HEK293 (cell line): Measurements from ENCODE around the gene SLBP.

Experiments
- CTCF ChIA-PET: fragments of 350-600 bp; formaldehyde crosslinking; extraction: SDS; loops from one replicate; lab custom pipeline; 2021; ENCODE audit warnings: antibody characterized with exemption; lab: Yijun Ruan, JAX
- POLR2A ChIA-PET: fragments of 300-600 bp; formaldehyde crosslinking; extraction: SDS; loops from one replicate; lab custom pipeline; 2020; ENCODE audit warnings: antibody characterized with exemption, inconsistent platforms; lab: Yijun Ruan, JAX
- H3K27ac ChIP-seq: fragments of 200-500 bp; sonication (Bioruptor generic); 2 replicates; pipeline ENCODE4 v1.5.1; 2014; ENCODE audit warnings: low read depth, low read length, control low read depth, inconsistent platforms; ENCODE audit errors: extremely low read depth
- H3K36me3 ChIP-seq, 2 experiments: fragments of 200-500 bp in 1 of 2; sonication (Bioruptor generic) in 1 of 2; 1 replicate in 1 of 2; 2 replicates in 1 of 2; pipeline ENCODE4 v1.5.1; 2014 to 2017; ENCODE audit warnings: inconsistent platforms in 2 of 2, low read length in 2 of 2; ENCODE audit not compliant: control insufficient read depth in 2 of 2, insufficient read depth in 1 of 2
- H3K4me1 ChIP-seq: fragments of 200-500 bp; sonication (Bioruptor generic); 2 replicates; pipeline ENCODE4 v1.5.1; 2014; ENCODE audit warnings: mild to moderate bottlenecking, low read length, inconsistent platforms; ENCODE audit not compliant: control insufficient read depth, insufficient read depth
- H3K4me3 ChIP-seq: 2 replicates; pipeline ENCODE4 v1.5.1; 2011; ENCODE audit warnings: low read depth, mild to moderate bottlenecking, control low read depth, low read length, moderate library complexity
- H3K9me3 ChIP-seq: fragments of 200-500 bp; sonication (Bioruptor generic); 2 replicates; pipeline ENCODE4 v1.5.1; 2014; ENCODE audit warnings: low read depth, low read length, inconsistent platforms; ENCODE audit not compliant: control insufficient read depth, insufficient read depth
- BCL6B ChIP-seq: fragments of 450-650 bp; formaldehyde crosslinking; IDR thresholded peaks from 2 replicates; pipeline ENCODE4 v1.5.1; 2017; ENCODE audit warnings: missing biosample characterization, missing genetic modification characterization
- GLI2 ChIP-seq: fragments of 450-650 bp; formaldehyde crosslinking; IDR thresholded peaks from 2 replicates; pipeline ENCODE4; 2017; ENCODE audit warnings: missing biosample characterization, missing genetic modification characterization, low read depth, borderline replicate concordance
- GLIS1 ChIP-seq: fragments of 450-650 bp; formaldehyde crosslinking; IDR thresholded peaks from 2 replicates; pipeline ENCODE4 v1.5.1; 2016; ENCODE audit warnings: missing biosample characterization, missing genetic modification characterization
- PRDM10 ChIP-seq: fragments of 450-650 bp; formaldehyde crosslinking; IDR thresholded peaks from 2 replicates; pipeline ENCODE4 v1.5.1; 2016; ENCODE audit warnings: missing biosample characterization, missing genetic modification characterization
- SETDB1 ChIP-seq: IDR thresholded peaks from one replicate; pipeline ENCODE4 v1.6.1; 2017; ENCODE audit warnings: mild to moderate bottlenecking, low read length, moderate library complexity, mixed read lengths; ENCODE audit not compliant: insufficient read length
- TRIM28 ChIP-seq: IDR thresholded peaks from 2 replicates; pipeline ENCODE4 v1.6.1; 2011; ENCODE audit warnings: low read length, control low read depth, borderline replicate concordance
- ZBTB7A ChIP-seq: fragments of 450-650 bp; formaldehyde crosslinking; IDR thresholded peaks from 2 replicates; pipeline ENCODE4 v1.5.1; 2016; ENCODE audit warnings: low read depth, missing biosample characterization, missing genetic modification characterization
- ZFP37 ChIP-seq: fragments of 450-650 bp; formaldehyde crosslinking; IDR thresholded peaks from 2 replicates; pipeline ENCODE4 v1.5.1; 2016; ENCODE audit warnings: missing biosample characterization, missing genetic modification characterization
- ZFP41 ChIP-seq: fragments of 450-650 bp; formaldehyde crosslinking; IDR thresholded peaks from 2 replicates; pipeline ENCODE4 v1.5.1; 2016; ENCODE audit warnings: missing biosample characterization, missing genetic modification characterization, borderline replicate concordance
- ZFP69B ChIP-seq: fragments of 450-650 bp; formaldehyde crosslinking; IDR thresholded peaks from 2 replicates; pipeline ENCODE4 v1.5.1; 2016; ENCODE audit warnings: missing biosample characterization, missing genetic modification characterization
- ZIC2 ChIP-seq: fragments of 450-650 bp; formaldehyde crosslinking; IDR thresholded peaks from 2 replicates; pipeline ENCODE4 v1.5.1; 2016; ENCODE audit warnings: missing biosample characterization, missing genetic modification characterization
- ZNF121 ChIP-seq: fragments of 450-650 bp; formaldehyde crosslinking; IDR thresholded peaks from 2 replicates; pipeline ENCODE4 v1.5.1; 2016; ENCODE audit warnings: missing biosample characterization, missing genetic modification characterization
- ZNF148 ChIP-seq: fragments of 450-650 bp; formaldehyde crosslinking; IDR thresholded peaks from 2 replicates; pipeline ENCODE4 v1.5.0; 2017; ENCODE audit warnings: missing biosample characterization, missing genetic modification characterization, borderline replicate concordance
- ZNF155 ChIP-seq: fragments of 450-650 bp; formaldehyde crosslinking; IDR thresholded peaks from 2 replicates; pipeline ENCODE4 v1.5.1; 2016; ENCODE audit warnings: missing biosample characterization, missing genetic modification characterization
- ZNF16 ChIP-seq: fragments of 450-650 bp; formaldehyde crosslinking; IDR thresholded peaks from 2 replicates; pipeline ENCODE4 v1.5.1; 2016; ENCODE audit warnings: low read depth, missing biosample characterization, missing genetic modification characterization
- ZNF19 ChIP-seq: fragments of 450-650 bp; formaldehyde crosslinking; IDR thresholded peaks from 2 replicates; pipeline ENCODE4; 2016; ENCODE audit warnings: missing biosample characterization, missing genetic modification characterization, low read depth
- ZNF354C ChIP-seq: fragments of 450-650 bp; formaldehyde crosslinking; IDR thresholded peaks from 2 replicates; pipeline ENCODE4 v1.5.1; 2016; ENCODE audit warnings: missing biosample characterization, missing genetic modification characterization, low read depth, borderline replicate concordance
- ZNF404 ChIP-seq: fragments of 450-650 bp; formaldehyde crosslinking; IDR thresholded peaks from 2 replicates; pipeline ENCODE4 v1.5.1; 2017; ENCODE audit warnings: missing biosample characterization, missing genetic modification characterization
- ZNF48 ChIP-seq: fragments of 450-650 bp; formaldehyde crosslinking; IDR thresholded peaks from 2 replicates; pipeline ENCODE4 v1.5.1; 2016; ENCODE audit warnings: missing biosample characterization, missing genetic modification characterization
- ZNF514 ChIP-seq: fragments of 450-650 bp; formaldehyde crosslinking; IDR thresholded peaks from 2 replicates; pipeline ENCODE4 v1.5.1; 2016; ENCODE audit warnings: missing biosample characterization, missing genetic modification characterization
- ZNF548 ChIP-seq: fragments of 450-650 bp; formaldehyde crosslinking; IDR thresholded peaks from 2 replicates; pipeline ENCODE4 v1.5.1; 2016; ENCODE audit warnings: missing biosample characterization, missing genetic modification characterization
- ZNF549 ChIP-seq: fragments of 450-650 bp; IDR thresholded peaks from 2 replicates; pipeline ENCODE4 v1.5.1; 2018; ENCODE audit warnings: missing biosample characterization, missing genetic modification characterization, mild to moderate bottlenecking, inconsistent platforms, moderate library complexity
- ZNF600 ChIP-seq: fragments of 450-650 bp; formaldehyde crosslinking; IDR thresholded peaks from 2 replicates; pipeline ENCODE4 v1.5.1; 2016; ENCODE audit warnings: missing biosample characterization, missing genetic modification characterization
- ZNF629 ChIP-seq: fragments of 450-650 bp; formaldehyde crosslinking; IDR thresholded peaks from 2 replicates; pipeline ENCODE4 v1.5.1; 2017; ENCODE audit warnings: missing biosample characterization, missing genetic modification characterization
- ZNF658 ChIP-seq: fragments of 450-650 bp; formaldehyde crosslinking; IDR thresholded peaks from 2 replicates; pipeline ENCODE4; 2016; ENCODE audit warnings: missing biosample characterization, missing genetic modification characterization

Gene SLBP

GRCh38 chr4:1749826-1750225 lies 37.7 kb upstream of the SLBP start:
- TF ChIP-seq SETDB1 (no peak), ZFP69B (peak; percentile 46; the same call in 1 of the 2 replicates)
- Histone ChIP-seq H3K9me3 (no peaks in the 10 kb centered on the region), H3K4me1 (no peaks in the 10 kb centered on the region), H3K36me3 (peaks cover 0 to 5% of the 10 kb centered on the region in 2 experiments; a peak in 1 of 3 replicates), H3K4me3 (no peak overlapping the region), H3K27ac (no peak overlapping the region)
- CTCF ChIA-PET = interaction anchor here (8.0 kb wide), 1 partner anchor 61 kb away, joined by 148 read pairs; no protein-coding TSS in a partner anchor
- POLR2A ChIA-PET = interaction anchor here (2.2 kb wide), 1 partner anchor 60 kb away, joined by 7 read pairs; no protein-coding TSS in a partner anchor

GRCh38 chr4:1749370-1749769 lies 37.3 kb upstream of the SLBP start:
- no peak for TF ChIP-seq ZNF658 (tag by site-specific recombination)
- no peak for TF ChIP-seq ZNF19 (tag by site-specific recombination)
- TF ChIP-seq ZNF354C (tag by site-specific recombination) = no peak
- TF ChIP-seq GLI2 = no peak
- TF ChIP-seq GLIS1 (tag by site-specific recombination) = peak; percentile 22; the same call in 1 of the 2 replicates
- peak; percentile 41; the same call in 1 of the 2 replicates for TF ChIP-seq ZBTB7A (tag by site-specific recombination)
- no peak for TF ChIP-seq TRIM28
- H3K27ac ChIP-seq = no peak overlapping the region
- no peaks in the 10 kb centered on the region for H3K4me1 ChIP-seq
- CTCF ChIA-PET = interaction anchor here (8.0 kb wide), 1 partner anchor 61 kb away, joined by 148 read pairs; no protein-coding TSS in a partner anchor
- no peaks in the 10 kb centered on the region for H3K9me3 ChIP-seq
- H3K36me3 ChIP-seq = peaks cover 0 to 9% of the 10 kb centered on the region in 2 experiments; a peak in 1 of 3 replicates
- POLR2A ChIA-PET = interaction anchor here (2.2 kb wide), 1 partner anchor 61 kb away, joined by 7 read pairs; no protein-coding TSS in a partner anchor
- no peak overlapping the region for H3K4me3 ChIP-seq

- no peak overlapping the region for H3K4me3 ChIP-seq
- POLR2A ChIA-PET = interaction anchor here (1.2 to 2.2 kb wide), 3 partner anchors 29 to 64 kb away, joined by 4 to 7 read pairs (median 6); no protein-coding TSS in a partner anchor
- TF ChIP-seq ZNF600 (tag by site-specific recombination) (peak; percentile 60), ZNF48 (no peak), ZNF148 (tag by site-specific recombination) (no peak), BCL6B (tag by site-specific recombination) (no peak), ZNF548 (tag by site-specific recombination) (no peak), ZNF514 (tag by site-specific recombination) (no peak), GLIS1 (tag by site-specific recombination) (peak; percentile 83), ZNF404 (tag by site-specific recombination) (no peak), ZIC2 (tag by site-specific recombination) (peak; percentile 40), ZNF155 (no peak), ZFP37 (tag by site-specific recombination) (0 out of 2 replicates have a peak, but pooled peaks have one; percentile 47), ZFP41 (tag by site-specific recombination) (no peak), PRDM10 (no peak), ZNF549 (tag by site-specific recombination) (no peak), ZNF121 (tag by site-specific recombination) (no peak), ZNF629 (tag by site-specific recombination) (no peak), ZNF16 (tag by site-specific recombination) (no peak)
Observed at GRCh38 chr4:1748465-1748995, 36.4 kb upstream of the SLBP start.

More at GRCh38 chr4:1748465-1748995, 36.4 kb upstream of the SLBP start:
- Histone ChIP-seq H3K9me3 (no peaks in the 10 kb centered on the region), H3K36me3 (peaks cover 0 to 18% of the 10 kb centered on the region in 2 experiments; a peak in 1 of 3 replicates), H3K27ac (no peak overlapping the region), H3K4me1 (no peaks in the 10 kb centered on the region)
- CTCF ChIA-PET = interaction anchor here (0.6 to 8.0 kb wide), 15 partner anchors 9 to 440 kb away, joined by 3 to 148 read pairs (median 4); no protein-coding TSS in a partner anchor
